SHP77 treated with DMSO at 0.1 percent for 48 hours (cell line): ENCODE measurements around the gene USPL1.

Source experiments
- DNase-seq: peaks from one replicate; lab custom pipeline; 2025; lab: John Stamatoyannopoulos, UW

Gene USPL1

DNA sequence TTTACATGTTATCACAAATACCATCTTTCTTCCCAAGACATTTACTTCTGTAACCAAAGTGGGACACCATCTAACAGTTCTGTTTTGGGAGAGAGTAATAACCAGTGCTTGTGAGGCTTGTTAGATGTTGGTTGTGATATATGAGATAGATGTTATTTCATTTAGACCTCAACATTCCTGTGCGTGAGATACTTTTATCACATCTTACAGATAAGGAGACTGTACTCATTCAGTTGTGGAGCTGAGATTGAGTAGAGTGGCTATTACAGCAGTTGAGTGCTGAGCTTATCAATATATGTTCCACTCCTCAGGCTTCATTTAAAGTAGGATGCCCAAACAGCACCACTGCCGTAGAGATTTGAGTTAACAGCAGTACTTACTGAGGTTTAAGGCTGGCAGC lies 43.1 kb downstream of the USPL1 start:
- no peak for DNase-seq

DNA sequence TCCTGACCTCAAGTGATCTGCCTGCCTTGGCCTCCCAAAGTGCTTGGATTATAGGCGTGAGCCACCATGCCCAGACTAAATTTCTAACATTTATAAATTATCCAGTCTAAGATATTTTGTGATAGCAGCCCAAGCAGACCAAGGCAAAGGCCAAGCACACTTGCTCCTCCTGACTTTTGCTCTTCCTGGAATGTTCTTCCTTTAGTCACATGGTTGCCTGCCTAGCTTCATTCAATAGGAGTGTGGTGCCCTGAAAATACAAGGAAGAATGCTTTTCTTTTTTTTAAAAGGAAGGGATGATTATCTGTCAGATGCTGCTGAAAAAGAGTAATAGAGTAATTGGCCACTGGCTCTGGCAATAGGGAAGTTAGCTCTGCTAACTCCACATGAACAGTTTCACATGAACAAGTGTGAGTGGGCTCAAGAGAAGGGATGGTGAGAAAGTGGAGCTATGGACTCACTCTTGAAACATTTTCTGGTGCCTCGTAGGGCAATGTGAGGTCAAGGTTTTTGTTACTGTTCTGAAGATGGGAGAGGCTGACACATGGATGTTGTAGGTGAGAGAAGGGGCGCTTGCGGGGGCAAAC lies 47.1 kb downstream of the USPL1 start:
- no peak for DNase-seq

GRCh38 chr13:30665638-30666037 lies 47.9 kb downstream of the USPL1 start:
- no peak for DNase-seq

GRCh38 chr13:30666113-30666512 lies 48.4 kb downstream of the USPL1 start:
- no peak for DNase-seq

DNA sequence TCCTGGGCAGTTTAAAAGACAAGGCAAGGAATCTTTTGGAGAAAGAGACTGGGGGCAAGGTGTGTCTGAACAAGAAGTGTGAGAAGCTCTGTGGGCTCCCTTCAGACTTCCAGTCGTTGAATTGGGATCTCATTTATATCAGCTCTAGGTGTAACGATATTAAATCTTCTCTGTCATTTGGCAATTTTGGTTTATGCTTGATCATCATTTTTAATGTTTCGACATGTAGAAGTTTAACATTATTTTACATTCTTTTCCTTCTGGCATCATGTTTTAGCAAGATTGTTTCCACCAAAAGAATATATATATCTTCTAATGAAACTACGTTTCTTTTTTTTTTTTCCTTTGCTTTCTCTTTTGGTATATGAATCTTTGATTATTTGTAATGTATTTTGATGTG lies 49.3 kb downstream of the USPL1 start:
- DNase-seq = no peak

DNA sequence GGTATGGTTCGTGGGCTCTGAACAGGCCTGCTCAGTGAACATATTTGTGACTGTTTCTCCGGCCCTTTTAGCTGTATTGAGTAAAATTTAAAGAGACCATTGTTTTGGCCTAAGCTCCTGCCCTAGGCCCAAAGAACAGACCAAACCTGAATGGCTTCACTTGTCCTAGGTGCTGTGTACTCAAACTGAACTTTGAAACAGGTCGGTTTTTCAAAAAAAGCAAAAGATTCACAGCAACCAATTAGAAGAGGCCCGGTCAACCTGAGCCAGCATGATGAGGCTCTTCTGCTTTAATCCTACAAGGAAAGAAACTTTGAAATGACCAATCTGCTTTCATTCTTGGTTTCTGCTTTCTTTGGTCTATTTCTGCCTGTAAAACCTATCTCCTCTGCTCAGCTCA lies 50.6 kb downstream of the USPL1 start:
- DNase-seq = no peak

DNA sequence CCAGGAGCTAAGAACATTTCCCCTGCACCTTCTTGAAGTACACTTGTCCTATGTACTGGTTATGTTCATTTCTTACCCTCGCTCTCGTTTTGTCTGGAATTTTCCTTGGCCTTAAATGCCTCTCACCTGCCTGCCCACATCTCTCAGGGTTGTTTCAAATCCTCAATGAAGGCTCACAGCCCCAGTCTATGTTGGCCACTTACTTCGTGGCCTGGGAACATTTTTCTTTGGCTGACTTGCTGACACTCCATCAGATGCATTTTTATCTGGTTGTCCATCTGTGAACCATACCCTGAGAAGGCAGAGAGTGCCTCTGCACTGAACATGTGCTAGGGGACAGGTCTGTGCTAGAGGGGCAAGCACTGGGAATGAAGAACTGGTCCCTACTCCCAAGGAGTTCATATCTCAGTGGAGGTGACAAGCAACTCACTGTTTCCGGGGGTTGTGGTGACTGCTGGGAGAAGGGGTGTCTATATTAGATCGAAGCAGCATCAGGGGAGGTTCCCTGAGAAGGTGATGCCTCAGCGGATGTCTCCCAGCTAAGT lies 53.6 kb downstream of the USPL1 start:
- DNase-seq = no peak

- DNase-seq = peak; percentile 77
Observed at GRCh38 chr13:30673669-30674521, 56.2 kb downstream of the USPL1 start.

DNA sequence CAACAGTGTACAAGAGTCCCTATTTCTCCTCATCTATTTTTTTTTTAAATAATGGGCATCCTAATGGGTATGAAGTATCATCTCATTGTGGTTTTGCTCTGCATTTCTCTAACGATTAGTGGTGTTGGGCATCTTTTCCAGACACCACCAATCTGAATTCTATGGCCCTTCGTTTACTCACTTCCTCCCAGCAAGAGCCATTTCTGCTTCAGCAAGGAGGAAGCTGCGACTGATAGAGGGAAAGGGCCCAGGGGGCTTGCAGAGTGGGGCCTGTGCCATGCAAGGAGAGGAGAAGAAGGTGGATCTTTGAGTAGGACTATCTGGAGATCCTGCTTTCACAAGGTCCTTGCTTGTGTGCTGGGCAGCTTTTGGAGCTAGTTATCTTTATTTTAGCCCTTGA lies 58.0 kb downstream of the USPL1 start:
- no peak for DNase-seq

DNA sequence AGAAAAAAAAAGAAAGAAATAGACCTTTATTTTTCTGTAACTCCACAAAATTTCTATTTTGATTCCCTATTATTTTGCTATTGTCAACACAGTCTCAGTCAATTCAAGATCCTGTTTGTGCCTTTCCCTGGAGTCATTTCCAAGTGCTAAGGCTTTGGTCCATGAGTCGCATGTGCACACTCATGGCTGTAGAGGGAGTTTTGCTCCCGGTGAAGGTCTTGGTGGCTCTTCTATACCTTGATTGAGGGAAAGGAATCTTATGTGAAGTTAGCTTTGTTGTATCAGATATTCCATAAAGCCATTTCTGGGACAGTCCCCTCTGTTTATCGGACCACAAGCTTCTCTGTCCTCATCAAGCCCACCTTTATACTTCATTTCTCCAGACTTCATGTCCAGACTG lies 59.0 kb downstream of the USPL1 start:
- no peak for DNase-seq

DNA sequence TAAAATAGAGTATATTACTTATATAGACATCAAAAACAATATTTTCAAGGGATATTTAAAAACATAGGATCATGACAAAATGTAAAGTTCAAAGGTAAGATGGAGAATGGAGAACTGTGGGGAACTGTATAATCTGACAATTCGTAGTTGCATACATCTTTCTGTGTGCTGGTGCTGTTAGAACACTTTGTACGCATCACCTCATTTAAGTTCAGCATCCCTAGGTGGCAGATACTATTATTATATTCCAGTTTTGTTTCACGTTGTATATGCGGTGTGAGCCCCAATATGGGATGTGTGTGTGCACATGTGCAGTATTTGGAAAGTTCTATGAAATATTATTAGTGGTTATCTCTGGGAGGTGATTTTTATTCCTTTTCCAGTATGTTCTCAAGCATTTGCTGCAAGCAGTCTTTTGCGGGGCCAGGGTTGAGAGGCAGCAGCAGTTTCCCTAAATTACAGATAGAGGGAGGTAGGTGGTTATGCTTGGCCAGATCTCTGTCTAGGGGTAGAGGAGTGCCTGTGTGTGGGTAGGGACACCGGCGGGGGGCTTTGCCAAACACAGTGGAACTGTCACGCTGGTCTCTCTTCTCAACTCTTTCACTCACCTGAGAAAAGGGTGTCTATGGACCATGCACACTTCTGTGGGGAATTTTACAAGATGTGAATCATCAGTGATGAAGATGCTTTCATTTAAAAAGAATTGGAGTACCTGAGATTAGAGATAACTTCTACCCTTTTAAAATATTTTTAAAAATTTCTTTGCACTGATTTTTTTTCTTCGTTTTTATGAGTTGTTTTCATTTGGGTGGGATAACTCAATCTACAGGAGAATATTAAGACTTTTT lies 62.0 kb downstream of the USPL1 start:
- DNase-seq = no peak

DNA sequence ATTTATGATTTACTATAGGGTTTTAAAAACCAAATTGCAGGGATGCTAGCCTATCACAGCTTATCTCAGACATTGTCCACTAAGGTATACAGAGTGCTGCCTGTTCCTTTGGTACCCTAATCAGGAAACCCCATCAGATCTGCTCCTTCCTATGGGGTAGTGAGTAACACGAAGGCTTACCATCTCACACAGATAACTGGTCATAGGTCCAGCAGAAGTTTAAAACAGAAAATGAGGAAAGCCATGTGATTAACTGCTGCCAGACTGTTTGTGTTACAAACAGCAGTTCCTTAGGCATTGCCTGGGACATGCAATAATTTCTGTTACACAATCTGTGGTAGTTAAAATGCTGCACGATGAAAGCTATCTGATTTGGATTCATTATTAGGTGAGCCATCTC lies 64.1 kb downstream of the USPL1 start:
- DNase-seq = no peak

- DNase-seq = no peak
Observed at GRCh38 chr13:30685320-30685859, 67.7 kb downstream of the USPL1 start.

DNA sequence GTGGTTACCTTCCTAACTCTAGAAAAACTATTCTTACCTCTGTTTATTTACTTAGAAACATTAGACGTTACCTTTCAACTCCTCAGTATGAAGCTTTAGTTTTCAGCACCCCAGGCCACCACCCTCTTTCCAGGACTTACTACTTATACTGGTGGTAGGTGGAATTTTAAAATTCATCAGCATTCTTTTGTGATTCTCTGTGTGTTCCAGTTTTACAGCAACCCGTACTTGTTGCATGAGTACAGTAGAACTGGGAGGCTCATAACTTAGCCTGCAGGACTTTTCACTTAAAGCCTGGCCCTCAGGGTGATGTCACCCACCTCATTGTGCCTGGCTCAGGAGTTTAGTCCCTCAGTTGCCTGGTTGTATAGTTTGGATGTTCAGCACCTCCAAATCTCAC lies 68.3 kb downstream of the USPL1 start:
- DNase-seq = no peak

GRCh38 chr13:30687601-30688000 lies 69.9 kb downstream of the USPL1 start:
- DNase-seq = no peak

- no peak for DNase-seq
Observed at GRCh38 chr13:30689752-30690151, 72.0 kb downstream of the USPL1 start.

GRCh38 chr13:30690282-30691188 lies 72.8 kb downstream of the USPL1 start:
- DNase-seq = no peak

- DNase-seq = no peak
Observed at GRCh38 chr13:30692113-30692512, 74.4 kb downstream of the USPL1 start.

DNA sequence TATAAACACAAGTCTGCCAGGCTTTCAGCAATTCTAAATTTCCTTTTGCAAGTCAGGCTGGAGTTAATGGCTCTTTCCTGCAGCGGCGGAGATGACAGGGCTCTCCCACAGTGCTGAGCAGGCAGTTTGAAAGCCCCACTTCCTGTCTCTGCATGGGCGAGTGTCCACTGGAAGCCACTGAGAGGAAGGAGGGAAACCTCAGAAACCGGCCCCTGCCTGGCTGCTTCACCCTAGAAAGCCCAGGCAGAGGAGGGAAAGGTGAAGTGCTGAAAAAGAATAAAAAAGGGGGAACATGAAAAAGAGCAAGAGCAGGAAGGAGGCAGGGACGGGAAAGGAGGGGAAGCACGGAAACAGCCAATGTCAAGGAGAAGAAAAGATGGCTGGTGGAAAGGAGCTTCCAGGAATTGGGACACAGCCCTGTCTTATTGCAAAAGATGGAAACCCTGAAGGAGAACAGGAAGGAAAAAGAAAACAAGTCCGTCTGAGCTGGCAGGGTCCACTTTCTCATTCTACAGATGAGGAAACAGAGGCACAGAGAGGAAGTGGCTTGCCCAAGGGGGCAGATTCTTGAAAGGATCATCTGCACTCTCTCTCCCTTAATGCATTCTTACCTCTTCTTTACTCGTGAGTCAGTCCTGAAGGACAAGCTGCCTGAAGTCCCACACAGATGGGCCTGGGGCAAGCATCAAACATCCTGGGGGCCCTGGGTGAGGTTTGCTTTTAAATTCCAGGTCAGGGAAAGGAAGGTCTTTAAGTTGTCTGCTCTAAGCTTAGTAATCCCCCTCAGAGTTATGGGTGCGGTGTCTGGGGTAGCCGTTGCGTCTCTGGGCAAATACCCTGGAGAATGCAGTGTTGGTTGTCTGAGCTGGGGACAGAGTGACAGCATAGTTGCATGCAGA lies 78.8 kb downstream of the USPL1 start:
- no peak for DNase-seq
